Measurements from ENCODE around the gene LRBA.

LRBA gene

GRCh38 chr4:150816491-150816890 lies 198.6 kb downstream of the LRBA start:
- no peak for DNase-seq (ENCODE audit: low read depth)
- no peak for TF ChIP-seq CTCF (conservative IDR thresholded peaks at IDR 0.05; ENCODE audit: low read length)
- no peak overlapping the region for H3K4me3 ChIP-seq (ENCODE audit: low read length)

GRCh38 chr4:150814873-150815272 lies 200.2 kb downstream of the LRBA start:
- DNase-seq (ENCODE audit: low read depth) = no peak
- no peak for TF ChIP-seq CTCF (conservative IDR thresholded peaks at IDR 0.05; ENCODE audit: low read length)
- H3K4me3 ChIP-seq (ENCODE audit: low read length) = no peak overlapping the region

- TF ChIP-seq CTCF (conservative IDR thresholded peaks at IDR 0.05; ENCODE audit: low read length) = no peak
- no peak overlapping the region for H3K4me3 ChIP-seq (ENCODE audit: low read length)
- DNase-seq (ENCODE audit: low read depth) = no peak
Observed at GRCh38 chr4:150805183-150806025, 209.7 kb downstream of the LRBA start.

GRCh38 chr4:150801833-150802232 lies 213.3 kb downstream of the LRBA start:
- no peak for DNase-seq (ENCODE audit: low read depth)
- no peak overlapping the region for H3K4me3 ChIP-seq (ENCODE audit: low read length)
- TF ChIP-seq CTCF (conservative IDR thresholded peaks at IDR 0.05; ENCODE audit: low read length) = no peak

GRCh38 chr4:150799207-150799606 lies 215.9 kb downstream of the LRBA start:
- no peak for TF ChIP-seq CTCF (conservative IDR thresholded peaks at IDR 0.05; ENCODE audit: low read length)
- H3K4me3 ChIP-seq (ENCODE audit: low read length) = no peak overlapping the region
- DNase-seq (ENCODE audit: low read depth) = no peak

GRCh38 chr4:150794706-150795105 lies 220.4 kb downstream of the LRBA start:
- no peak overlapping the region for H3K4me3 ChIP-seq (ENCODE audit: low read length)
- DNase-seq (ENCODE audit: low read depth) = no peak
- TF ChIP-seq CTCF (conservative IDR thresholded peaks at IDR 0.05; ENCODE audit: low read length) = no peak

- DNase-seq (ENCODE audit: low read depth) = no peak
- H3K4me3 ChIP-seq (ENCODE audit: low read length) = no peak overlapping the region
- TF ChIP-seq CTCF (conservative IDR thresholded peaks at IDR 0.05; ENCODE audit: low read length) = no peak
Observed at GRCh38 chr4:150789864-150790263, 225.2 kb downstream of the LRBA start.
